NT2/D1 (cell line): ENCODE measurements around the gene P3H1.

Experiments used
- DNase-seq: peaks from one replicate; pipeline ENCODE4 v3.0.0-alpha.2; 2011; ENCODE audit warnings: low read depth, low spot score
- H3K27me3 ChIP-seq: 2 replicates; pipeline ENCODE4 v1.6.0; 2011; ENCODE audit warnings: mild to moderate bottlenecking; ENCODE audit not compliant: insufficient read length, insufficient read depth
- H3K36me3 ChIP-seq: 2 replicates; pipeline ENCODE4 v1.6.1; 2011; ENCODE audit warnings: mild to moderate bottlenecking, low read length, mixed read lengths; ENCODE audit not compliant: insufficient read depth, insufficient read length
- H3K4me1 ChIP-seq: 2 replicates; pipeline ENCODE4 v1.5.1; 2011; ENCODE audit not compliant: insufficient read depth, insufficient read length
- H3K4me3 ChIP-seq: 2 replicates; pipeline ENCODE4 v1.5.1; 2011; ENCODE audit warnings: low read depth; ENCODE audit not compliant: insufficient read length
- H3K9ac ChIP-seq: 2 replicates; pipeline ENCODE4 v1.6.0; 2011; ENCODE audit warnings: low read depth; ENCODE audit not compliant: insufficient read length
- H3K9me3 ChIP-seq: 2 replicates; pipeline ENCODE4 v1.5.1; 2011; ENCODE audit warnings: mild to moderate bottlenecking, low read length; ENCODE audit not compliant: insufficient read depth
- SUZ12 ChIP-seq: IDR thresholded peaks from 2 replicates; pipeline ENCODE4 v1.6.1; 2011; ENCODE audit not compliant: insufficient read length, insufficient read depth; ENCODE audit errors: extremely low read depth
- YY1 ChIP-seq: IDR thresholded peaks from 2 replicates; pipeline ENCODE4 v1.6.1; 2011; ENCODE audit not compliant: insufficient read length, insufficient read depth
- ZNF274 ChIP-seq: IDR thresholded peaks from 2 replicates; pipeline ENCODE4 v1.6.1; 2011; ENCODE audit warnings: mild to moderate bottlenecking, low read depth, low read length

P3H1 gene

DNA sequence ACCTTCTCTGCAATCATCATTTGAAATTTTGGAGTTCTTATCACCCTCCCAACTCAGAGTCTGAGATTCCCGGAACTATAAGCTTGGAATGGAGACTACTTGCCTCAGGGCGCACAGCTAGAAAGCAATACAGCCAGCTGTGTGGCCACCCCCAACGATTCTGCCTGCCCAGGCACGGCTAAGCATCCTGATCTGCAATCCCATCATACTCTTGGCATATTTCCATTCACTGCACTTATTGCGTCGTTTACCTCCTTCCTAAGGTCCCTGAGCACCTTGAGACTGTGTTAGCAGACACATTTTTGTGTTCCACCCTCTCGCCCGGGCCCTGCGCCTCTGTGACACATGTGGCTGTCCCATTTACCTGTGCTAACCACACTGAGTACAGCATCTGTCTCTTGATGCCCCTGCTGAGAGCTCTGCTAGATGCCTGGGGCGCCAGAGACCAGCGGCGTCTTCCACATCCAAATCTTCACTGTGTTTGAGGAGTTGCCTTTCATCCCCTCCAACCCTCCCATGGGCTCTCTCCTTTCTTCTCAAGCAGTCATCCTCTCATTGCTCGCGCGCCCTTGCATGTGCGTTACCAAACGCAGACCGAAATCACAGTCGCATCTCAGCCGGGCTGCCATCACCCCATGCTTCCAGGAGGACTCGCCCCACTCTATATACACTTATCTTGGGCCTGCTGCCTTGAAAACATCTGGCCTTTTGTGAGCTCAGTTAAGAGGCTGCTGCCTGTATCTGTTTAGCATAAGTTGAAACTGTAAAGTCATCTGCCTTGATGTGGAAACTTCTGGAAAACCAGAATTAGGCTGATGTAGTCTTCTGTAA, 23.3 kb downstream of the P3H1 start:
- TF ChIP-seq SUZ12 (no peak), YY1 (no peak), ZNF274 (no peak)
- peaks cover 37% of the 10 kb centered on the region for H3K4me1 ChIP-seq
- H3K4me3 ChIP-seq, result no peak overlapping the region
- H3K27me3 ChIP-seq, result no peaks in the 10 kb centered on the region
- no peak for DNase-seq
- peaks cover 38% of the 10 kb centered on the region for H3K36me3 ChIP-seq
- no peak overlapping the region for H3K9ac ChIP-seq
- H3K9me3 ChIP-seq, result no peaks in the 10 kb centered on the region

- Histone ChIP-seq H3K9me3 (no peaks in the 10 kb centered on the region), H3K27me3 (no peaks in the 10 kb centered on the region), H3K4me1 (peaks cover 42% of the 10 kb centered on the region), H3K9ac (no peak overlapping the region), H3K4me3 (no peak overlapping the region), H3K36me3 (peaks cover 35% of the 10 kb centered on the region)
- TF ChIP-seq SUZ12, result no peak
- TF ChIP-seq YY1, result no peak
- TF ChIP-seq ZNF274, result no peak
- no peak for DNase-seq
These were observed 24.1 kb downstream of the P3H1 start for GRCh38 chr1:42742617-42743316.

GRCh38 chr1:42742141-42742540, 24.7 kb downstream of the P3H1 start:
- peaks cover 42% of the 10 kb centered on the region for H3K4me1 ChIP-seq
- no peaks in the 10 kb centered on the region for H3K27me3 ChIP-seq
- H3K9ac ChIP-seq, result no peak overlapping the region
- TF ChIP-seq YY1 (no peak), SUZ12 (no peak), ZNF274 (no peak)
- no peaks in the 10 kb centered on the region for H3K9me3 ChIP-seq
- H3K36me3 ChIP-seq, result peaks cover 28% of the 10 kb centered on the region
- DNase-seq, result no peak
- no peak overlapping the region for H3K4me3 ChIP-seq

GRCh38 chr1:42741706-42742105, 25.1 kb downstream of the P3H1 start:
- H3K9ac ChIP-seq, result peak overlapping the region; percentile 8

GRCh38 chr1:42740851-42741580, 25.8 kb downstream of the P3H1 start:
- Histone ChIP-seq H3K9ac (peak overlapping the region; percentile 46), H3K36me3 (peaks cover 17% of the 10 kb centered on the region), H3K4me1 (peaks cover 45% of the 10 kb centered on the region), H3K9me3 (no peaks in the 10 kb centered on the region), H3K27me3 (no peaks in the 10 kb centered on the region), H3K4me3 (no peak overlapping the region)
- TF ChIP-seq SUZ12 (no peak), ZNF274 (no peak), YY1 (no peak)
- no peak for DNase-seq

More at GRCh38 chr1:42741706-42742105, 25.1 kb downstream of the P3H1 start:
- no peaks in the 10 kb centered on the region for H3K27me3 ChIP-seq
- no peak for DNase-seq
- no peak for TF ChIP-seq SUZ12
- H3K4me3 ChIP-seq, result no peak overlapping the region
- peaks cover 24% of the 10 kb centered on the region for H3K36me3 ChIP-seq
- H3K9me3 ChIP-seq, result no peaks in the 10 kb centered on the region
- H3K4me1 ChIP-seq, result peaks cover 42% of the 10 kb centered on the region

GRCh38 chr1:42739753-42740700, 26.8 kb downstream of the P3H1 start, which contains the start of gene CLDN19:
CLDN19 (minus strand) TSS chr1:42740236; CDS start chr1:42740063, 173 bp downstream.
- DNase-seq, result peak; percentile 63
- H3K9me3 ChIP-seq, result no peaks in the 10 kb centered on the region
- H3K4me3 ChIP-seq, result peak within 1 kb of the TSS; percentile 60

More at GRCh38 chr1:42739753-42740700, 26.8 kb downstream of the P3H1 start, which contains the start of gene CLDN19:
- TF ChIP-seq ZNF274 (no peak), YY1 (no peak), SUZ12 (no peak)
- Histone ChIP-seq H3K4me1 (peaks cover 51% of the 10 kb centered on the region), H3K27me3 (no peaks in the 10 kb centered on the region), H3K9ac (peak within 1 kb of the TSS; percentile 91), H3K36me3 (peaks cover 10% of the 10 kb centered on the region)
